GM18858 (cell line): ENCODE measurements around the gene SACS.
"Not testable (repeated sequence)": the region's sequence is repeated elsewhere in the genome, so short reads cannot be mapped to it uniquely, and the experiment has no call there.

ENCODE experiments used
- ATAC-seq: cut with Tn5 transposase; IDR thresholded peaks from one replicate; pipeline ENCODE4 v1.9.1; 2021; ENCODE audit not compliant: unreplicated experiment

Gene SACS

DNA sequence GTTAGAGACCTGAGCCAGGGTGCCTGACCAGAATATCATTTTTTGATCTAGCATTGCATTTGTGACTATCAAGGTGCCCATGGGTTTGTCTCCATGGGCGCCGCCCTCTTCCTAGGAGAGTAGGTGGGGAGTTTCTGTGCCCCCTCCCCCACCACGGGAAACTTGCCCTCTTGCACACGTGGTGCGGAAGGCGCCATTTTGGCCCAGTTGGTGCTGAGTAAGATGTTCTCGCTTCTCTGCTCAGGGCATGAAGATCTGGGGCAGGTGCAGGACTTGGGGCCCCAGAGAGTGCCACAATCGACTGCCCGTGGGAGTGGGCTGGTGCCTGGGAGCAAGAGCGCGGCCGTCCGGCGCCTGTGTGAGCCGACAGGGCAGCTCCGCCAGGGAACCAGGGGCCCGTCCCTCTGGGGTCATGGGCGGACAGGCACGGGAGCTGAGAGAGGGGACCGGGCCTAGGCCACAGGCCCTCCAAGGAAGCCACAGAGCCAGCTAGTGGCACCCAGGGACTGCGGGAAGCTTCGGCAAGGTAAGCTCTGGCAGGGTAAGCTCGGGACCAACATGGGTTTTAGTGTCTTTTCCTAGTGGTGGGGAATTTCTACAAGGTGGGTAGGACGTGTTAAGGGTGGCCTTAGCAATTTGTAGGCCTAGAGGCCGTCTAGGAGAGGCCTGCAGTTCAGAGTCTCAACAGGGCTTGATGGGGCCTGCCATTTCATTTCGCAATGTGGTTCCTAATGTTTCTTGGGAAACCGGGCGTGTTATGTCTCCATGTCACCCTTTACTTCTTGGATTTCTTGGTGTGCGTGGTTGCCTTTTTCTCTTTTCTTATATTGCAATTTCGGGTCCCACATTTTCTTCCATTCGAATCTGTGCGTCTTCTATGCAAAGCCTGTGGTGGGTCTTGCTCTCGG lies 14.5 kb downstream of the SACS start:
- ATAC-seq: no peak

DNA sequence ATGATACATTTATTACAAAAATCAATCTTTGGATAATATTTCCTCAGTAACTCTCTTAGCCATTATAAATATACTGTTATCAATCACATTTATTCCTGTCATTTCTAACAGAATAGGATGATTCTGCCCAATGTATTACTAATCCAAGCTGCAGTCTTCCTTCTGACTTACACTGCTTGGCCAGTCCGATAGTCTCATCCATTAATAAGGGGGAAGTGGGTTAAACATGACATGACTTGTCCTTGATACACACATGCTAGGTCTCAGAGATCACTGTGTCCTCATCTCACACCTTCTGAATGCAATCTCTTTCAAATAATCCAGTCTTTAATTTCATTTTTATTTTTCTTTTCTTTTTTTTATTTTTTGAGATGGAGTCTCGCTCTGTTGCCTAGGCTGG lies 18.8 kb downstream of the SACS start:
- ATAC-seq: no peak

DNA sequence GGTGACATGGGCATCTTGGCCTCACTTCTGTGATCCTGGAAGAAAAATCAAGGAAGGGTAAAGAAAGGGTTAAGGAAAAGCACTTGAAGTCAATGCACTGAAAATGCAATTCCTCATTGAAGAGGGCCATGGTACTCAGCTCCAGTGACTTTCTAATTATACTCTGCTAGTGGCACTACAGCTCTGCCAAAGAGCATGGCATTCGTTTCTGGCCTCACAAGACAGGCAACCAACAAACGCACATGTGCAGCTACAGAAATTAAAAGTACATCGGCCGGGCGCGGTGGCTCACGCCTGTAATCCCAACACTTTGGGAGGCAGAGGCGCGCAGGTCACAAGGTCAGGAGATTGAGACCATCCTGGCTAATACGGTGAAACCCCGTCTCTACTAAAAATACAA lies 21.8 kb downstream of the SACS start:
- no peak for ATAC-seq

DNA sequence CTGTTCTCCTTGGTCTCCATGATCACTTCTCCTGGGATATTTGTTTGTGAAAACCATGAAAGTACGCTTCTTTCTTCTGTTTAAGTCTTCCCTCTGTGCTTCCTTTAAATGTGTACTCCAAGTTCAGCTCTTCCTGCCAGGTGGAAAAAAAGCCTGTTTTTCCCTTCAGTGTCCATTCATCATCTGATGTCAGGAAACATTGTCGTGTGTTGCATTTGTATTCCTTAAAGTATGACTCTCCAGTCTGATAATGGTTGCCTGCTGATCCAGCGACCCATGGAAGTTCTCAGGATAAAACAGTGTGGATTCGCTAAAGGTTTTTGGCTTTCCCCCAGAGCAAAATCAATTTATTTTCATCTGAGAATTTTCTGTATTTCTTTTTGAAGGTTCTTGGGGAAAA lies 22.3 kb downstream of the SACS start:
- no peak for ATAC-seq

DNA sequence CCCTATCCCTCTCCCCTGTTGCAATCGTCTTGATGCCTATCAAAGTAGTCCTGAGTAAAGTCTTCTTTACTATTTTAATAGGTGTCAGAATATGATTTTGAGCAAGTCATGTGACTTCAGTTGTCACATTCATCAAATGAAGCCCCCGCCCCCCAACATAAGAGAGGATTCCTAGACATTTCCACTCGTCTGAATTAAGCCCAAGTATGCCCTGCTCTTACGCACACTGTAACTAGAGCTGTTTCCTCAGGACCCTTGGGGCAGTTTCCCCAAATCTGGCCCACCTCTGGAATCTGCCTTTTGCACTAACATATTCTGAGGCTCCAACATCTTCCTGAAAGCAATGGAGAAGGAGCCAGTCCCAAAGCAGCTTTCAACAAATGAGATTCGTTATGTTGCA lies 25.5 kb downstream of the SACS start:
- ATAC-seq: no peak

DNA sequence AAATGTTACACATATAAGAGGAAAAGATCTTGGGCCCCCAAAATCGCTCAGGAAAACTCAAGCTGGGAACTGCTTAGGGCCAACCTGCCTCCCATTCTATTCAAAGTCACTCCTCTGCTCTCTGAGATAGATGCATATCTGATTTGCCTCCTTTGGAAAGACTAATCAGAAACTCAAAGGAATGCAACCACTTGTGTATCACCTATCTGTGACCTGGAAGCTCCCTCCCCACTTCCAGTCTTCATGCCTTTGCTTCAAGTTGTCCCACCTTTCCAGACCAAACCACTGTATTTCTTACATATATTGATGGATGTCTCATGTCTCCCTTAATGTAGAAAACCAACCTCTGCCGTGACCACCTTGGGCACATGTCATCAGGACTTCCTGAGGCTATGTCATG lies 32.3 kb downstream of the SACS start:
- not testable (repeated sequence) for ATAC-seq

DNA sequence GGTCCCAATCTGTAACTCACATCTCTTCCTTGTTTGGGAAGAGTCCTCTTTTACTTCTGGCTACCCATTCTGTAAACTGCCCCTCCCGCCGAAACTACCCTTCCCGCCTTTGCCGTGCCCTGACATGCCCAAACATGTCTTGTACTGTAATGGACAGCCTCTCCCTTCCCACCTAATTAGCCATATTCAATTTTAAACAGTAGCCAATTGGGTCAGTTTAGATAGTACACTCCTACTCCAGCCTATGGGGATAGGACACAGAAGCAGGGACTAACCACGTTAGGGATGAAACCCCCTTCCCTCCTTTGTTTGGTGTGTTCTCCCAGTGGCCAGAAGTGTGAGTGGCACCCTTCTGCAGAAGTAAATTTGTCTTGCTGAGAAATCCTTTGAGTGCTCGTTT lies 34.2 kb downstream of the SACS start:
- no peak for ATAC-seq

DNA sequence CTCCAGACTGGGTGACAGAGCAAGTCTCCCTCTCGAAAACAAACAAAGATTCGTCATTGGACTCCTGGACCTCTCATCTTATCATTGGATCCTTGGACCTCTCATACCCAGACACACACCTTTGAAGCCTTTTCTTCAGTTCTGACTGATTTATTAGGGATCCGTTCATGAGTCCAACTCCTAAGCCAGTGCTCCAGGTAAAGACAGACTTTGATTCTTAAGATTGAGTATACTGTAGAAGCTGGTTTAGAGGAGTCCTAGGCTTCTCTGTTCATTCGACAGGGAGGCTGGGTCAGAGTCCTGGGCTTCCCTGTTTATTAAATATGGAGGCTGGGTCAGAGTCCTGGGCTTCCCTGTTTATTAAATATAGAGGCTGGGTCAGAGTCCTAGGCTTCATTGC lies 38.7 kb downstream of the SACS start:
- no peak for ATAC-seq

DNA sequence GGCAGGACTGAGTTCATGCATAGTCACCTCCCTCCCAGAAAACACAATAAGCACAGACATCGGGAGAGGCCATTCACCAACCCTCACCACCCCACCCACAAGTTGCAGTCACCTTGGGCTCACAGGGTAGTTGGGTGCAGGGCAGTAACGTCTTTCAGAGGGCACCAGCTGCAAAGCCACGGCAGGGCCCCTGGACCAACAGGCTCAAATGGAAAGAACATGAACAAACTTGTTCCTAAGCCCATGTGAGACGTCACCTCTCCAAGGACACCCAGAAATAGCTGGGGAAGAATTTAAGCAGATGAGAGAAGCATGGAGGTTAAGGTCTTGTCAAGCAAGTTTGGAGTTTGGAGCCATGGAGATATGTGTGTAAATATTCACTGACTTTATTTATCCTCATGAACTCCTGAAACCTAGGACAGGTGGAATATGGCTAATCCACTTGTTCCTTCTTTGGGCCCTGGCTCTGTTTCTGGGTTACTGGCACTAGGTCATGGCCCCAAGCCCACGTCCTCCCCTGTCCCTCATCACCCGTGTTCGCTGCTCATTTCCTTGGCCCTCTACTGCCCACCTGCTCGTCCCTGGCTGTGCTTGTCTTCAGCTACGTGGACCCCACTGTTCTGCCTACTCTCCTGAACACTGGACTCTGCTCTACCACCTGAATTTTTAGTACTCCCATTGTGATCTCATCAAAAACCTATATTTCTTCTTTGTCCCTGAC lies 40.4 kb downstream of the SACS start:
- no peak for ATAC-seq

DNA sequence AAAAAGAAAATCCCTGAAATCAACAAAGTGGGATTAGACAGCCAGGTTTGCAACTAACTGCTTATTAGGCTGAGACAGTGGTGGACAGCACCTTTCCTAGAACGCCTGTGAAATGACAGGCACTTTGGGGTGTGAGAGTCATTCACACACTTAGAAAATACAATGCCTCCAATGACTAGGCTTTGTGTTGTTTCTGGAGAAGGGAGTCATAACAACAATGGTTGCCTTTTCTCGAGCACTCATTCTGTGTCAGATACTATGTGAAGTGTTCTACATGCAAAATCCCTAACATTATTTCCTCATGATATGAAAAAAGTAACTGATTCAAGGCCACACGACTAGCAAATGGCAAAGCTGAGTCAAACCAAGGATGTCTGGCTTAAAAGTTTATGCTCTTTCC lies 41.2 kb downstream of the SACS start:
- no peak for ATAC-seq

DNA sequence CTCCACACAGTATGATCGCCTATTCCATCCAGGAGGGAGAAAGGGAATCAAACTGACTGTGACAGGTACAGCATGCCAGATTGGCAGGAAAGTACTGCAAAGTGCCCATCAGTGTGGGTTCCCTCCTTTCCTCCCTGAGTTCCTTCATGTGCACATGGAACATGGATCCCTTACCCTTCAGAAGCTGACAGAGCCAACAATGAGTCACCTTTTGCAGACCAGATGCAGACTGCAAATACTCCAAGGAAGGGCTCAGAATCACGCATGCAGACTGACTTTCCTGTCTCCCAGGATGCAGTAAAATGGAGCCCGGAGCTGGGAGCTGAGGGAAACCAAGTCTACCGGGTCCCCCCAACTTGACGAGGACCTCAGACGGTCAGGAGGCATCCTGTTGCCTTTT lies 41.8 kb downstream of the SACS start:
- no peak for ATAC-seq

DNA sequence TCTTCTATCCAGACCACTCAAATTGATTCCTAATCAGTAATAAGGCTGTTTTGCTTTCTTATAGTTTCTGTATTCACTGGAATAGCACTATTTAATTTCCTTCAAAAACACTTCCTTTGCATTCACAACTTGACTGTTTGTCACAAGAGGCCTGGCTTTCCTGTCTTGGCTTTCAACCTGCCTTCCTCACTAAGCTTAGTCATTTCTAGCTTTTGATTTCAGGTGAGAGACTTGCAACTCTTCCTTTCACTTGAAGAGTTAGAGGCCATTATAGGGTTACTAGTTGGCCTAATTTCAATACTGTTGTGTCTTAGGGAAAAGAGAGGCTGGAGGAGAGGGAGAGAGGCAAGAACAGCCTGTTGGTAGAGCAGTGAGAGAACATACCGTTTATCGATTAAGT lies 47.0 kb downstream of the SACS start:
- ATAC-seq: peak; percentile 52

DNA sequence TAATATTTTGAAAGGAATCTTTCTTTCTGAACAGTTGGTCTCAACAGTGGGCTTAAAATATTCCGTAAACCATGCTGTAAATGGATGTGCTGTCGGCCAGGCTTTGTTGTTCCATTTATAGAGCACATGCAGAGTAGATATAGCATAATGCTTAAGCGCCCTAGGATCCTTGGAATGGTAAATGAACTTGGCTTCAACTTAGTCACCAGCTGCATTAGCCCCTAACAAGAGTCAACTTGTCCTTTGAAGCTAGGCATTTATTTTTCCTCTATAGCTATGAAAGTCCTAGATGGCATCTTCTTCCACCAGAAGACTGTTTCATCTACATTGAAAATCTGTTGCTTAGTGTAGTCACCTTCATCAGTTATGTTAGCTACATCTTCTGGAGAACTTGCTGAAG lies 47.6 kb downstream of the SACS start:
- ATAC-seq: no peak

DNA sequence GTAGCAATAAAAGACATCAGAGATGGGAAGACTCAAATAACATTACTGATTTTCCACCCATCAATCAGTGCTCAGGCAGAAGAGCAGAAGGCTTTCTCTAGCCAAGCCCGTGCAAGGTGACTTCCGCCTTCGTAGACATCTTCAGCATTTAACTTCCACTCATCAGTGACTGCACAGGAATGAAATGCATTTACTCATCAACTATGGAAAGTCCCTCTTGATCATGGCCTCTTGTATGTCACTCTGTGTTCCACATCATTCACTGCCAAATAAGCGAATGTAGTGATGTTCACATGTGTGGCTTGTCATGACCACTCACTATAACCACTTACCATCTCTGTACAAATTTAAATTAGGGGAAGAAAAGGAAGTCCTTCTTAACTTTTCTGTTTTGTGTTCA lies 49.4 kb downstream of the SACS start:
- ATAC-seq: peak; percentile 93

DNA sequence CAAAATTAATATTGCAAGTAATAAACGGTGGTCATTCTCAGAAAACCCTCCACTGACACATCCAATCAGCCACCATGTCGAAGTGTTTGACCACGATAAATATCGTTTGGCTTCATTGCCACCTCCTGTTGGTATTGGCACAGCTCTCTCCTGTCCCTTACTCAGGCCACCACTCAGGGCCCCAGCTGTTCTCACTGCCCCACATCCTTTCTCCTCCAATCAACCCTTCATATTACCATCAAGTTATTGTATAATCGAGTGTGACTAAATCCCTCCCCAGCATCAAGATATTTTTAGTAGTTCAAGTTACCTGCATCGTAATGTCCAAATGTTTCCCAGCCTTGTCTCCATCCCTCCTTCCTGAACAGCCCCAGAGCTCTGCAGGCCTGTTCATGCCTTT lies 50.4 kb downstream of the SACS start:
- no peak for ATAC-seq

DNA sequence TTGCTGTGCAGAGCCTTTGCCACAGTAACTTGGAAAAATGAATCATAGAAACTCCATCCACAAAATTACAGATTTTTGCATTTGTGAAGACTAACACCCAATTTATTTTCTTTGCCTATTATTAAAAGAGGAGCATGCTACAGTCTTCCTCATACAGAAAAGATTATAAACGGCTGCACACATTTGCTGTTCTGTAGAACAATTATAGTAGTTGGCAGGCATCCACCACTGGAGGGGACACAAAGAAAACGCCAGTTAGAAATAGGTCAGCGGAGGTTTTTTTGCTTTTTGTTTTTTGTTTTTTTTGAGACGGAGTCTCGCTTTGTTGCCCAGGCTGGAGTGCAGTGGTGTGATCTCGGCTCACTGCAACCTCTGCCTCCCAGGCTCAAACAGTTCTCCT lies 51.6 kb downstream of the SACS start:
- no peak for ATAC-seq

DNA sequence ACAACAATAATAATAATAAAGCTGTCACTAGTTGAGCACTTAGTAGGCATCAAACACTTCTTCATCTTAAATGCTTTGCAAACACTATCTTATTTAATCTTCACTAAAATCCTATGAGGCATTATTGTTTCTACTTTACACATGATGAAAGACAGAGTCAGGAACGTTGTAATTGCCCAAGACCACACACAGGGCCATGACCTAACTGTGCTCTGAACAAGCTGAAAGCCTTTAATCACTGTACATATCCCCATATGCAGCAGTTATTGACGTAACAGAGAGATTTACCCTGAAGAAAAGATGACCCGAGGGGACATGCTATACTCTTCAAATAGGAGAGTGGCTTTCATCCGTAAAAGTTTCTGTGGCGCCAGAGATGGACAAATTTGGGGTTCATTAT lies 53.0 kb downstream of the SACS start:
- no peak for ATAC-seq

DNA sequence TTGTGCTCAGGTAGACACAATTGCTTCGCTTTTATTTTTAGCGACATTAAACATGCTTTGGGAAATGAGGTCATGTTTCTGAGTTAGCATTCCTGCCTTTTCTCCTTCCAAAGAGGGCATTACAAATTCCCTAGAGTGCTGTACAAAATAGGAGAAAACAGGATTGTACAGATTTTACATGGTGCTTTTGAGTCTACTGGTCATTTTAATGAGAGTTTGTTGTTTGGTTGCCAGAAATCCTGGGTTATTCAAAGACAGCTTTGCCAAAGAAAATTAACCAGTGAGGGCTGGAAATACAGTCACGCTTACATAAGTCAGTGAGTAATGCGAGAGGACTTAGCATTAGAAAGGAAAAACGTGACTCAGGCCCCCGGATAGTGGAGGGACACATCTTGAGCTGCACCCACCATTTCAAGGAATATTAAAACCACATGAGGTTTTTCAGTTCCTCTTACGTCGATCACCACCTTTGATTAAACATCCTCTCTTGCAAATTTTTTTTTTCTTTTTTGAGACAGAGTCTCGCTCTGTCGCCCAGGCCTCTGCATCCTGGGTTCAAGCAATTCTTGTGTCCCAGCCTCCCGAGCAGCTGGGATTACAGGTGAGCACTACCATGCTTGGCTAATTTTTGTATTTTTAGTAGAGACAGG lies 55.4 kb downstream of the SACS start:
- peak; percentile 42 for ATAC-seq

DNA sequence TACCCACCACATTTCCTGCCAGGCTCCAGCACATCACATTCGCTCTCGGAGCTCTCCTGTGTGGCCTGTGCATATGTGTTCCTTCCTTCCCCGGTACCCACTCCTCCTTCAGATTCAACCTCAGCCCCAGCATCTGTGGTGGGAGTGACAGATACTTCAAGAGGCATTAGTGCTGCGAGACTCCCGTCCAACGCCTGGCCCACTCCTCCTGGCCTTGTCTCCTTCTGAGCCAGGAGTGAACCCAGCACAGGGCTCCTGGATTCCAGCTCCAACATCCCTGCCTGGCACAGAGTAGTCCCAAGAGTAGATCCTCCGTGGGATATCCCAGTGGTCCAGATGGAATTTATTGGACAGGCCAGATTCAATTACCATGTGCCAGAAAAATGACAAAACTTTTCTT lies 55.9 kb downstream of the SACS start:
- no peak for ATAC-seq

DNA sequence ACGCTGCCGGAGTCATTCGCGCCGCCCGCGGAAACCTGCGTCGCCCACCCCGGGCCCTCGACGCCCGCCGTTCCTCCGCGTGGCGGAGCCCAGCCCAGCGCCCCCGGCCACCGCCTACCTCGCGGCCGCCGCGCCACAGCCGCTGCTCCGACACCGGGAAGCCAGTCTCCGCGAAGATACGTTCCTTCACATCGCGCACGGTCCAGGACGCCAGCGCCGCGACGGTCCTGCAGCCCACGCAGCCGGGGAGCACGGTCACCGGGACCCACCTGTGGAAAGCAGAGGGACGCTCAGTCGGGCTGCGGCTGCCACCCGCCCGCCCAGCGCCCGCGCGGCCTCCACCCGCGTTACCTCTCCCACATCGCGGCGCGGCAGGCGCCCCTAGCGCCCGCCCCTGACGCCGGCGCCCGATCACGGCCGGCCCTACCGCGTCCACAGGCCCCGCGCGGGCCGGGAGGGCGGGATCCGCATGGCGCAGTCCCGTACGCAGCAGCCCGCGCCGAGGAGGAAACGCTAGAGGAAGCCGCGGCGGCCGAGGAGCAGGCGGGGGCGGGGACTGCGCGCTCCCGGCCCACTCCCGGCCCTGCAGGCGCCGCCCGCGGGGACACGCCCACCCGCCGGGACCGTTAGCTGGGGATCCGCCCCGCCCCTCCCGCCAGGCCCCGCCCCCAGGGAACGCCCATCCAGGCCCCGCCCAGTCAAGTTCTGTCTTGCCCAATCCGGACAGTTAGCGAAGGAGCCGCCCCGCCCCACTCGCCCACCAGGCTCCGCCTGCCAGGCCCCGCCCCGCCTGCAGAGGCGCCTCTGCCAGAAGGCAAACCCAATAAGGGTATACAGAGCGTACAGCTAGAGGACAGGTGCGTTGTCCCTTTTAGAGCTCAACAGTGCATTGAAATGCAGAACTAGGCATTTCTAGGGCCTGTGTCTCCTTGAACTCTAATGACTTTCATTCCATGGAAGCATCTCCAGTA lies 58.2 kb downstream of the SACS start:
- ATAC-seq: peak; percentile 56
